Measurements from ENCODE around the gene LIMK2. TPM values are rescaled to one million over a fixed set of nuclear protein-coding genes. Genes with fewer than 3 reads are reported as not detected.

The LIMK2 gene
- polyA plus RNA-seq, 1 donor (not counting 4 experiments of a cell fraction or from before 2014, with no cell fraction given): 42.6 TPM

- H3K36me3 ChIP-seq (ENCODE audit: control insufficient read depth in 2 of 2, extremely low read depth in 1 of 2, insufficient read depth in 2 of 2, low read length in 2 of 2): no peaks in the 10 kb centered on the region
- dilution Hi-C loops (cut with MboI; ENCODE audit: extremely low pct_ligation_motif_present, low sequenced_read_pairs): no loop called here
- H3K4me1 ChIP-seq (ENCODE audit: control insufficient read depth, extremely low read depth, insufficient read depth, low read length): peaks cover 41% of the 10 kb centered on the region
- FAIRE-seq (peak; percentile 43), DNase-seq (ENCODE audit: low read depth, low spot score) (no peak)
- peak overlapping the region; percentile 70 for H3K9ac ChIP-seq (ENCODE audit: control insufficient read depth, extremely low read depth, insufficient read depth, low read length)
- no peaks in the 10 kb centered on the region for H3K9me3 ChIP-seq (ENCODE audit: control insufficient read depth, low read depth, low read length)
- peaks cover 2% of the 10 kb centered on the region for H3K79me2 ChIP-seq (ENCODE audit: control insufficient read depth, insufficient read depth, low read length)
- TF ChIP-seq CTCF (optimal IDR thresholded peaks at IDR 0.05 in 1 of 3, IDR thresholded peaks at IDR 0.05 in 1 of 3, conservative IDR thresholded peaks at IDR 0.05 in 1 of 3; ENCODE audit: extremely low read depth in 1 of 3, insufficient read depth in 2 of 3, low read length in 3 of 3) (no peak), EZH2 (IDR thresholded peaks at IDR 0.05; ENCODE audit: low read length) (no peak)
- peak overlapping the region; percentile 84 for H2AFZ ChIP-seq (ENCODE audit: control insufficient read depth, low read length)
- peak overlapping the region; percentile 95 for H3K27ac ChIP-seq (ENCODE audit: control insufficient read depth, insufficient read depth, low read length)
- no peaks in the 10 kb centered on the region for H3K9me1 ChIP-seq (ENCODE audit: control insufficient read depth, extremely low read depth, insufficient read depth, low read length)
- H3K4me3 ChIP-seq (ENCODE audit: control insufficient read depth in 2 of 3, extremely low read depth in 1 of 3, insufficient read depth in 2 of 3, low read depth in 1 of 3, low read length in 3 of 3): peak overlapping the region in 2 of 3 experiments; percentile 23 to 53
- H3K27me3 ChIP-seq (ENCODE audit: control insufficient read depth, extremely low read depth, insufficient read depth, low read length): no peaks in the 10 kb centered on the region
- H3K4me2 ChIP-seq (ENCODE audit: control insufficient read depth, extremely low read depth, insufficient read depth, low read depth, low read length): peak overlapping the region; percentile 91
- no peaks in the 10 kb centered on the region for H4K20me1 ChIP-seq (ENCODE audit: control insufficient read depth, extremely low read depth, insufficient read depth, low read length)
Measured at GRCh38 chr22:31295831-31296657, 83.9 kb downstream of the LIMK2 start.

GRCh38 chr22:31300896-31301295, 88.8 kb downstream of the LIMK2 start:
- H3K9ac ChIP-seq (ENCODE audit: control insufficient read depth, extremely low read depth, insufficient read depth, low read length): no peak overlapping the region
- no peak for DNase-seq (ENCODE audit: low read depth, low spot score)
- peaks cover 14% of the 10 kb centered on the region for H3K4me1 ChIP-seq (ENCODE audit: control insufficient read depth, extremely low read depth, insufficient read depth, low read length)
- TF ChIP-seq CTCF (optimal IDR thresholded peaks at IDR 0.05 in 1 of 3, IDR thresholded peaks at IDR 0.05 in 1 of 3, conservative IDR thresholded peaks at IDR 0.05 in 1 of 3; ENCODE audit: extremely low read depth in 1 of 3, insufficient read depth in 2 of 3, low read length in 3 of 3) (no peak), EZH2 (IDR thresholded peaks at IDR 0.05; ENCODE audit: low read length) (no peak)
- no peak overlapping the region for H3K4me2 ChIP-seq (ENCODE audit: control insufficient read depth, extremely low read depth, insufficient read depth, low read depth, low read length)
- H3K36me3 ChIP-seq (ENCODE audit: control insufficient read depth in 2 of 2, extremely low read depth in 1 of 2, insufficient read depth in 2 of 2, low read length in 2 of 2): no peaks in the 10 kb centered on the region
- no peak overlapping the region for H3K27ac ChIP-seq (ENCODE audit: control insufficient read depth, insufficient read depth, low read length)
- no peaks in the 10 kb centered on the region for H3K9me3 ChIP-seq (ENCODE audit: control insufficient read depth, low read depth, low read length)
- dilution Hi-C loops (cut with MboI; ENCODE audit: extremely low pct_ligation_motif_present, low sequenced_read_pairs): no loop called here
- H3K9me1 ChIP-seq (ENCODE audit: control insufficient read depth, extremely low read depth, insufficient read depth, low read length): no peaks in the 10 kb centered on the region
- H3K79me2 ChIP-seq (ENCODE audit: control insufficient read depth, insufficient read depth, low read length): no peaks in the 10 kb centered on the region
- no peak for FAIRE-seq
- H3K4me3 ChIP-seq (ENCODE audit: control insufficient read depth in 2 of 3, extremely low read depth in 1 of 3, insufficient read depth in 2 of 3, low read depth in 1 of 3, low read length in 3 of 3): no peak overlapping the region
- no peaks in the 10 kb centered on the region for H4K20me1 ChIP-seq (ENCODE audit: control insufficient read depth, extremely low read depth, insufficient read depth, low read length)
- H3K27me3 ChIP-seq (ENCODE audit: control insufficient read depth, extremely low read depth, insufficient read depth, low read length): no peaks in the 10 kb centered on the region
- no peak overlapping the region for H2AFZ ChIP-seq (ENCODE audit: control insufficient read depth, low read length)
